ENCODE data around the gene TMEM101. TPM values are rescaled to one million over a fixed set of nuclear protein-coding genes. Genes with fewer than 3 reads are reported as not detected.
A peak's percentile ranks its signal among the peaks of the same experiment; 100 is the strongest.
"Not testable (repeated sequence)": the region's sequence is repeated elsewhere in the genome, so short reads cannot be mapped to it uniquely, and the experiment has no call there.

Gene TMEM101
- total and polyA plus RNA-seq, 2 experiments from 2014 or later: 25.0 to 45.4 TPM

DNA sequence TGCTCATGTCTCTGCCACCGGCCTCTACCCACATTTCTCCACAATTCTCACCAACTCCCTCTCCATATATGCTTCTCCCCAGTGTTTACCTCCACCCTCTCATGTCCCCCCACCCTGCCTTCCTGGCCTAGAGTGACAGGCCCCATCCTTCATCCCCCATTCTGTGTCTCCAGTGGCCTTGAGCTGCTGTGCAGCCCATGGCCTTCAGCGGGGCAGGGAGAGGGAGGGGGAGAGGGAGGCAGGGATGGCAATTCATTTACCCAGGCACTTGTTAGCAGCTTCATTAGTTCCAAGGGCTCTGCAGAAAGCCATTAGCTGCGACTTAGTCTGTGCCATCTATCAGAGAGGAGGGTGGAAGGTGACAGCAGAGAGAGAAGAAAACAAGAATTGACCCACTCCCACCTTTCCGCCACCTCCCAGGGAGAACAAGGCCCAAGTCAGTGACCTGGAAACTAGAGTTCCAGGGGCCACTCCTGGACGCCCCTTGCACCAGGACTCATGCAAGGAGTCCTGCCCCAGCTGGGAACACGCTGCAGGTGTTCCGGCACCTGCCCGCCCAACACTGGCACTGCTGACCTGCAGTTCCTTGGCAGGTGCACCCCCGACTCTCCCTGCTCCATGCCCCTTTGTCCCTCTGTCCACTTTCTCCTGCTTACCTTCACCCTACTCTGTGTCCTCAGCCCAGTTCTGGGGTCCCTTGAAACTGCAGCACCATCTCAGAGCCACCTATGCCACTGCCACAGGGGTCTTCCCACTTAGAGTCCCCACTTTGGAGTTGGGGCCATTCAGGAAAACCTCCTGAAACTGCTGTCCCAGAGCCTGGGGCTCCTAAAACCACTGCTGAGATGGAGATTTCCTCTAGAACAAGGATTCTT lies 37.6 kb downstream of the TMEM101 start:
- no peaks in the 10 kb centered on the region for H3K79me2 ChIP-seq (ENCODE audit: insufficient read depth)
- no peak for DNase-seq
- no peak overlapping the region for H3K4me2 ChIP-seq (ENCODE audit: unreplicated experiment)
- TF ChIP-seq EZH2phosphoT487 (IDR thresholded peaks at IDR 0.05; ENCODE audit: insufficient read depth, low read depth): no peak
- no peak for TF ChIP-seq EZH2 (IDR thresholded peaks at IDR 0.05; ENCODE audit: insufficient read depth, poor library complexity, severe bottlenecking)
- H3K36me3 ChIP-seq (ENCODE audit: low read depth): no peaks in the 10 kb centered on the region
- no peak overlapping the region for H3K4me3 ChIP-seq
- H3K9me3 ChIP-seq (ENCODE audit: low read depth): no peaks in the 10 kb centered on the region
- no peaks in the 10 kb centered on the region for H4K20me1 ChIP-seq (ENCODE audit: insufficient read depth)
- H3K9ac ChIP-seq: no peak overlapping the region
- no peak overlapping the region for H2AFZ ChIP-seq
- WGBS, 2 experiments (ENCODE audit: low coverage in 1 of 2, low lambda C conversion rate in 2 of 2, missing lambda C conversion rate in 2 of 2): 67 to 71% methylated on average over 9 of the region's 9 CpGs
- no peaks in the 10 kb centered on the region; the same call in 1 of the 2 replicates for H3F3A ChIP-seq (ENCODE audit: insufficient read depth)
- in situ Hi-C loops (cut with MboI): no loop called here
- H3K27ac ChIP-seq: no peak overlapping the region
- H3K9me2 ChIP-seq (ENCODE audit: insufficient read depth): no peaks in the 10 kb centered on the region
- H3K27me3 ChIP-seq (replicated peaks; ENCODE audit: insufficient read depth): peaks cover 41% of the 10 kb centered on the region
- no peaks in the 10 kb centered on the region for H3K4me1 ChIP-seq (ENCODE audit: insufficient read depth)

DNA sequence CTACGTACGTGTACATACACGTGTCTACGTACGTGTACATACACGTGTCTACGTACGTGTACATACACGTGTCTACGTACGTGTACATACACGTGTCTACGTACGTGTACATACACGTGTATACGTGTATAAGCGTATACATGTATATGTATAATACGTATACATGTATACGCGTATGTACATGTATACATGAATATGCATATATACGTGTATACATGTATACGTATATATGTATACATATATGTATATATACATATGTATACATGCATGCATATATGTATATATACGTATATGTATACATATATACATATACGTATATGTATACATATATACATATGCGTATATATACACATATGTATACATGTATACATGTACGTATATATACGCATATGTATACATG lies 38.9 kb downstream of the TMEM101 start:
- TF ChIP-seq EZH2phosphoT487 (IDR thresholded peaks at IDR 0.05; ENCODE audit: insufficient read depth, low read depth) (no peak), EZH2 (IDR thresholded peaks at IDR 0.05; ENCODE audit: insufficient read depth, poor library complexity, severe bottlenecking) (no peak)
- H3F3A ChIP-seq (ENCODE audit: insufficient read depth): no peaks in the 10 kb centered on the region; the same call in 1 of the 2 replicates
- H3K4me2 ChIP-seq (ENCODE audit: unreplicated experiment): no peak overlapping the region
- H2AFZ ChIP-seq: no peak overlapping the region
- no peak overlapping the region for H3K4me3 ChIP-seq
- no peak overlapping the region for H3K27ac ChIP-seq
- H3K27me3 ChIP-seq (replicated peaks; ENCODE audit: insufficient read depth): peaks cover 34% of the 10 kb centered on the region
- H3K9ac ChIP-seq: no peak overlapping the region
- DNase-seq: no peak
- H3K9me3 ChIP-seq (ENCODE audit: low read depth): no peaks in the 10 kb centered on the region
- H3K4me1 ChIP-seq (ENCODE audit: insufficient read depth): no peaks in the 10 kb centered on the region
- no peaks in the 10 kb centered on the region for H3K79me2 ChIP-seq (ENCODE audit: insufficient read depth)
- in situ Hi-C loops (cut with MboI): no loop called here
- H3K36me3 ChIP-seq (ENCODE audit: low read depth): no peaks in the 10 kb centered on the region
- H4K20me1 ChIP-seq (ENCODE audit: insufficient read depth): no peaks in the 10 kb centered on the region
- H3K9me2 ChIP-seq (ENCODE audit: insufficient read depth): no peaks in the 10 kb centered on the region
- WGBS, 2 experiments (ENCODE audit: low coverage in 1 of 2, low lambda C conversion rate in 2 of 2, missing lambda C conversion rate in 2 of 2): 73 to 81% methylated on average over 12 to 22 of the region's 27 CpGs

DNA sequence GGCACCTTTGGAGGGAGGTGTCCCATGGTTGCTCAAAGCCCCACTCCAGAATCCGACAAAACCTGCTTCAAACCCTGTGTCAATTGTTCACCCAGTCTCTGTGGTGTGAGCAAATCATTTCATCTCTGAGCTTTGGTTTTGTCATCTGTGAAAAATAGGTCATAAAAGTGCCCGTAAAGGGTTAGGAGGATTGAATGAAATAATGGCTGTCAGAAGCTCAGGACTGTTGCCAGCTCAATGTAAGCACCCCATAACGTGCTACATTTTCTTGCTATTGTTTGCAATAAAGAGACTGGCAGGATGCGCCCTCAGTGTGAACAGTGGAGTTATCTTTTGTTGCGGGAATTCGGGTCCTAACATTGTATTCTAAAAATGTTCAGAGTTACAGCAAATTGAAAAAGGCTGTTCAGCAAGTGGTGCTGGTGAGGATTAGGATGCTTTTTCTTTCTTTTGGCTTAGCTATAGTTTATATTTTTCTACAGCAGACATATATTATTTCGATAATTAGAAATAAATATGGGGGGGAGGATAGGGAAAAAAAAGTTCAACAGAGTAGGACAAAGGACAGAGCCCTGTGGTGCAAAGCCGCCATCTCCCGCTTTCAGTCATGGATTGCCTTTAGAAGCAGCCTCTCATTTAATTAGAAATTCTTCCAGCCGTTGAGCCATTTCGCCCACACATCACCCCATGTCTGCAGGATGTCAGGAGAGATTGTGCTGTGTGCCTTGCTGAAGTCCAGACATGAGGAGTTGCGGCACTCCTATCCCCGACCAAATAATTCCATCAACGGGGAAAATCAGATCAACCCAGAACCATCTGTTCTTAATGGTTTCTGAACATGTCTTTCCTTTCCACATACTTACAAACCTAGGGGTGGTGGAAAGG lies 40.1 kb downstream of the TMEM101 start:
- peak; percentile 19 for DNase-seq
- Histone ChIP-seq H3K79me2 (ENCODE audit: insufficient read depth) (no peaks in the 10 kb centered on the region), H3K36me3 (ENCODE audit: low read depth) (no peaks in the 10 kb centered on the region), H3F3A (ENCODE audit: insufficient read depth) (no peaks in the 10 kb centered on the region; the same call in 1 of the 2 replicates), H3K4me3 (no peak overlapping the region), H3K4me1 (ENCODE audit: insufficient read depth) (no peaks in the 10 kb centered on the region), H3K9me2 (ENCODE audit: insufficient read depth) (no peaks in the 10 kb centered on the region), H3K27ac (no peak overlapping the region), H2AFZ (no peak overlapping the region), H3K9ac (no peak overlapping the region), H3K27me3 (replicated peaks; ENCODE audit: insufficient read depth) (peaks cover 34% of the 10 kb centered on the region), H4K20me1 (ENCODE audit: insufficient read depth) (no peaks in the 10 kb centered on the region), H3K4me2 (ENCODE audit: unreplicated experiment) (no peak overlapping the region), H3K9me3 (ENCODE audit: low read depth) (no peaks in the 10 kb centered on the region)
- in situ Hi-C loops (cut with MboI): no loop called here
- WGBS, 2 experiments (ENCODE audit: low coverage in 1 of 2, low lambda C conversion rate in 2 of 2, missing lambda C conversion rate in 2 of 2): 8% methylated on average over 14 of the region's 14 CpGs
- no peak for TF ChIP-seq EZH2phosphoT487 (IDR thresholded peaks at IDR 0.05; ENCODE audit: insufficient read depth, low read depth)
- peak; percentile 80 for TF ChIP-seq EZH2 (IDR thresholded peaks at IDR 0.05; ENCODE audit: insufficient read depth, poor library complexity, severe bottlenecking)

DNA sequence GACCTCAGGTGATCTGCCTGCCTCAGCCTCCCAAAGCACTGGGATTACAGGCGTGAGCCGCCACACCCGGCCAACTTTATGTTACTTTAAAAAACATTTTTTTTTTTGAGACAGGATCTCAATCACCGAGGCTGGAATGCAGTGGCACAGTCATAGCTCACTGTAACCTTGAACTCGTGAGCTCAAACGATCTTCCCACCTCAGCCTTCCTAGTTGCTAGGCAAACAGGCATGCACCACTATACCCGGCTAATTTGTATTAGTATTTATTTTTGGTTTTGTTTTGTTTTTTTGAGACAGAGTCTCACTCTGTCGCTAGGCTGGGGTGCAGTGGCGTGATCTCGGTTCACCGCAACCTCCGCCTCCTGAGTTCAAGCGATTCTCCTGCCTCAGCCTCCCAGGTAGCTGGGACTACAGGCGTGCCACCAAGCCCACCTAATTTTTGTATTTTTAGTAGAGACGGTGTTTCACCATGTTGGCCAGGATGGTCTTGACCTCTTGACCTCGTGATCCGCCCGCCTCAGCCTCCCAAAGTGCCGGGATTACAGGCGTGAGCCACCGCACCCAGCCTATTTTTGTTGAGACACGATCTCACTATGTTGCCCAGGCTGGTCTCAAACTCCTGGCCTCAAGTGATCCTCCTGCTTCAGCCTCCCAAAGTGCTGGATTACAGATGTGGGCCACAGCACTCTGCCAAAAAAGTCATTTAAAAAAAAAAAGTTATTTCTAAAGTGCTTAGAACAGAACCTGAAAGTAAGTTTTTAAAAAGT lies 42.1 kb downstream of the TMEM101 start:
- H3K27ac ChIP-seq; DNase-seq; H3K4me3 ChIP-seq; H3K9me3 ChIP-seq (ENCODE audit: low read depth); H3F3A ChIP-seq (ENCODE audit: insufficient read depth); in situ Hi-C loops (cut with MboI); H3K9me2 ChIP-seq (ENCODE audit: insufficient read depth); H3K4me2 ChIP-seq (ENCODE audit: unreplicated experiment); H3K9ac ChIP-seq; H3K36me3 ChIP-seq (ENCODE audit: low read depth); H3K4me1 ChIP-seq (ENCODE audit: insufficient read depth); H3K79me2 ChIP-seq (ENCODE audit: insufficient read depth); H2AFZ ChIP-seq; H4K20me1 ChIP-seq (ENCODE audit: insufficient read depth): not testable (repeated sequence)
- H3K27me3 ChIP-seq (replicated peaks; ENCODE audit: insufficient read depth): peaks cover 21% of the 10 kb centered on the region
- 79 to 81% methylated on average over 22 of the region's 22 CpGs for WGBS, 2 experiments (ENCODE audit: low coverage in 1 of 2, low lambda C conversion rate in 2 of 2, missing lambda C conversion rate in 2 of 2)

DNA sequence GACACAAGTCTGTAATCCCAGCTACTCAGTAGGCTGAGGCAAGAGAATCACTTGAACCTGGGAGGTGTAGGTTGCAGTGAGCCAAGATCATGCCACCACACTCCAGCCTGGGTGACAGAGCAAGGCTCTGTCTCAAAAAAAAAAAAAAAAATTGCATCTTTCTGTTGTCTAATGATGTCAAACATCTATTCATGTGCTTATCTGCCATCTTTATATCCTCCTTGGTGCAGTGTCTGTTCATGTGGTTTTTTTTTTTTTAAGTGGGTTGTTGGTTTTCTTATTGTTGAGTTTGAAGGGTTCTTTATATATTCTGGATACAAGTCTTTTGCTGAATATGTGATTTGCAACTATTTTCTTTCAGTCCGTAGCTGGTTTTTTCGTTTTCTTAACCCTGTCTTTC lies 43.3 kb downstream of the TMEM101 start:
- 40 to 44% methylated on average over 2 of the region's 2 CpGs for WGBS, 2 experiments (ENCODE audit: low coverage in 1 of 2, low lambda C conversion rate in 2 of 2, missing lambda C conversion rate in 2 of 2)
- H2AFZ ChIP-seq; H3K27ac ChIP-seq; H3K79me2 ChIP-seq (ENCODE audit: insufficient read depth); H4K20me1 ChIP-seq (ENCODE audit: insufficient read depth); H3K36me3 ChIP-seq (ENCODE audit: low read depth); H3K9me2 ChIP-seq (ENCODE audit: insufficient read depth); in situ Hi-C loops (cut with MboI); DNase-seq; H3K4me2 ChIP-seq (ENCODE audit: unreplicated experiment); H3K4me3 ChIP-seq; H3F3A ChIP-seq (ENCODE audit: insufficient read depth); H3K9me3 ChIP-seq (ENCODE audit: low read depth); H3K4me1 ChIP-seq (ENCODE audit: insufficient read depth); H3K9ac ChIP-seq: not testable (repeated sequence)
- peaks cover 18% of the 10 kb centered on the region for H3K27me3 ChIP-seq (replicated peaks; ENCODE audit: insufficient read depth)
